Measurements from ENCODE around the gene ZNF396. TPM values are rescaled to one million over a fixed set of nuclear protein-coding genes. Genes with fewer than 3 reads are reported as not detected.

The ZNF396 gene
- total RNA-seq, 2 experiments from 2014 or later: 0.92 to 0.99 TPM

DNA sequence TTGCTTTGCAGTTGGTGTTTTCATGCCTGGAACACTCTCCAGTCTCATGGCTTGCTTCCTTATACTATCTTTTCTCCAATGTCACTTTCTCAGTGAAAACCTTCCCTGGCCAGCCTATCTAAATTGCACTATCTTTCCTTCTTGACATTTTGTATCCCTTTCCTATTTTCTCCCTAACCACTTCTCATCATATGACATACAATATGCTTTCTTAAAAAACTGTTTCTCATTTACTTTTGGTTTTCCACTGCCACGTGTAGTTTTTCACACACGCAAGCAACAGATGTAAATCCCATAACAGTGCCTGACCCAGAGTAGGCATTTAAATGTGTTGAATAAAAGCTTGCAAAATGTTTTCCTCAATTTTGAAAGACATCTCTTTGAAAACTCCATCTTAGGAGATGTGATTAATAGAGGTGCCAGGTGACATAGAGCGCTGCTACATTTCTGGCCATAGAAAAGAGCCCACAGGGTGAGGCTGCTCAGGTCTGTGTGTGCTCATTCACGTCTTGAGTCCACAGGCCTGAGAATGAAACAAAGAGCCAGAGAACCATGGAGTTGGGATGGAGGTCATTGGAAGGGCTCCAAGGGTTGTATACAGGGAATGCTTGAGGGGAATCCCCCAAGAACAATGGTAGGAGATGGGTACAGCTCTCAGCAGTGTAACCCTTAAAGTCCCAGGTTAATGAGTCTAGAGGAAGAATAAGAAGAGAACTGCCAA is 45.6 kb downstream of the ZNF396 start:
- Mint-ChIP-seq H3K4me1 (peaks cover 14% of the 10 kb centered on the region), H3K4me3 (no peak overlapping the region), H3K27ac (no peak overlapping the region), H3K36me3 (peaks cover 38% of the 10 kb centered on the region), H3K27me3 (no peaks in the 10 kb centered on the region), H3K9me3 (peaks cover 4% of the 10 kb centered on the region)
- no peak for DNase-seq

DNA sequence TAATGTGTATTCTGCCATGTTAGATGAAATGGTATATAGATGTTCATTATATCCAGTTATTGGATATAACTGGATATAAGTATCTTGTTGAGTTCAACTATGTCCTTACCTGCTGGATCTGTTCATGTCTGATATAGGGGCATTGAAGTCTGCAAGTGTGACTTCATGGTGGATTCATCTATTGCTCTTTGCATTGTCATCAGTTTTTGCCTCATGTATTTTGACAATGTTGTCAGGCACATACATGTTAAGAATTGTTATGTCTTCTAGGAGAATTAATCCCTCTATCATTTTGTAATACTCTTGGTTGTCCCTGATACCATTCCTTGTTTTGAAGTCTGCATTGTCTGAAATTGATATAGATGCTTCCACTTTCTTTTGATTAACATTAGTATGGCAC is 48.3 kb downstream of the ZNF396 start:
- Mint-ChIP-seq H3K36me3 (peaks cover 19% of the 10 kb centered on the region), H3K4me1 (no peaks in the 10 kb centered on the region), H3K27me3 (no peaks in the 10 kb centered on the region), H3K9me3 (peaks cover 4% of the 10 kb centered on the region), H3K27ac (no peak overlapping the region), H3K4me3 (no peak overlapping the region)
- DNase-seq: no peak

DNA sequence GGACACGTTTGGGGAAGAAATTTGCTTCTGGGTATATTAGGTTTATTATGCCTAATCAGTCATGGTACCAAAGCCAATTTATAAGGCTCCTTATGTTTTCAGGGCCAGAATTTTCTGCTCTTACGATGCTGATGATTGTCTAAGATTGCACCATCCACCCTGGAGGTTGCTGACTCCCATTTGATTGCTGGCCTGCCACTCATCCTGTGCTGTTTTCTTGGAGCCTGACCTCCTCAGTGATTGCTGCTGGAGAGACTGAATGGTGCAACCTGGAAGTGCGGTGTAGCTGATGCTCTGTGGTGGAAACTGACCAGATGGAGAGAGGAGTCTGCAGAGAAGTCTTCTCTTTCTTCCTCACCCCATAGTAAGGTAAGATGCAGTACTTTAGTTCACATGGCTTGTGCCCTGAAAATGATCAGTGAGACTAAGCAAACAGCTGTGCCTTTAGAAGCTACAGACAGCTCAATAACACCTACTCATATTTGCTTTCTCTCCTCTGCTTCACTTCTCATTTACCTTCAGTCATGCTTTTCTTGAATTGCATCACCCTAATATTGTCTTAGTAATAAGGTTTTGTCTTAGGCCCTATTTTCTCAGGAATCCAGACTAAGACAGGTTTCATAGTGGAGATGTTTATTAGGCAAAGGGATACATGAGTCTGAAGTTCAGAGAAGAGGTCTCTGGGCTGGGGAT is 50.3 kb downstream of the ZNF396 start:
- Mint-ChIP-seq H3K4me3 (no peak overlapping the region), H3K27me3 (no peaks in the 10 kb centered on the region), H3K4me1 (no peaks in the 10 kb centered on the region), H3K27ac (no peak overlapping the region), H3K9me3 (peaks cover 2% of the 10 kb centered on the region), H3K36me3 (peaks cover 4% of the 10 kb centered on the region)
- no peak for DNase-seq

DNA sequence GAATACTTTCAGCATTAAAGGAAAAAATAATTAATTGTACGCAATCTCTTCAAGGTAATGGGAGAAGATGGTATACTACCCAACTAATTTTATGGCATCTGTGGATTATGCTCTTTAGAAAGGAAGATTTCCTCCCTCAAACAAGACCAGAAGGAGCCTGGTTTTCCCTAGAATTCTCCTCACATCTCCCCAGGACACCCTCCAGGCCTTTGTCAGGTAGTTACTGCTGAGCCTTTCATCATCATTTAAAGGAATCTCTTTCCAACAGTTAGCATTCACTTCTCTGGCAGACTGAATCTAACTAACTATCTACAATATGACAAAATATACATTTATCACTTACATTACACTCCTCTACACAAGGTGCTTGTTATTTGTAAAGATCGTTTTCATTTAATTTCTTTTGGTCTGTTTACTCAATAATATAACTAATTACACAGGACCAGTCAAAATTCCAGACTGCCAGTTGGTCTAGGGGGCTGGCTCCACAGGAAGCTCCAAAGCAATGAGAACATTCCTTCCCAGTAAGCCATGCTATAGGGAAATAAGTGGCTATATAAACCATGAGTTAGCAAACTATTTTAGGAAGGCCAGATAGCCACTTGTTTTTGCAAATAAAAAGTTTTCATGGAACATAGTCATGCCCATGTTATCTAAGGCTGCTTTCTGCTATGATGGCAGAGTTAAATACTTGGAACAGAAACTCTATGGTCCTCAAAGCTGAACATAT is 52.0 kb downstream of the ZNF396 start:
- Mint-ChIP-seq H3K4me3 (no peak overlapping the region), H3K27ac (no peak overlapping the region), H3K4me1 (no peaks in the 10 kb centered on the region), H3K36me3 (peaks cover 4% of the 10 kb centered on the region), H3K27me3 (no peaks in the 10 kb centered on the region), H3K9me3 (peaks cover 2% of the 10 kb centered on the region)
- DNase-seq: no peak

DNA sequence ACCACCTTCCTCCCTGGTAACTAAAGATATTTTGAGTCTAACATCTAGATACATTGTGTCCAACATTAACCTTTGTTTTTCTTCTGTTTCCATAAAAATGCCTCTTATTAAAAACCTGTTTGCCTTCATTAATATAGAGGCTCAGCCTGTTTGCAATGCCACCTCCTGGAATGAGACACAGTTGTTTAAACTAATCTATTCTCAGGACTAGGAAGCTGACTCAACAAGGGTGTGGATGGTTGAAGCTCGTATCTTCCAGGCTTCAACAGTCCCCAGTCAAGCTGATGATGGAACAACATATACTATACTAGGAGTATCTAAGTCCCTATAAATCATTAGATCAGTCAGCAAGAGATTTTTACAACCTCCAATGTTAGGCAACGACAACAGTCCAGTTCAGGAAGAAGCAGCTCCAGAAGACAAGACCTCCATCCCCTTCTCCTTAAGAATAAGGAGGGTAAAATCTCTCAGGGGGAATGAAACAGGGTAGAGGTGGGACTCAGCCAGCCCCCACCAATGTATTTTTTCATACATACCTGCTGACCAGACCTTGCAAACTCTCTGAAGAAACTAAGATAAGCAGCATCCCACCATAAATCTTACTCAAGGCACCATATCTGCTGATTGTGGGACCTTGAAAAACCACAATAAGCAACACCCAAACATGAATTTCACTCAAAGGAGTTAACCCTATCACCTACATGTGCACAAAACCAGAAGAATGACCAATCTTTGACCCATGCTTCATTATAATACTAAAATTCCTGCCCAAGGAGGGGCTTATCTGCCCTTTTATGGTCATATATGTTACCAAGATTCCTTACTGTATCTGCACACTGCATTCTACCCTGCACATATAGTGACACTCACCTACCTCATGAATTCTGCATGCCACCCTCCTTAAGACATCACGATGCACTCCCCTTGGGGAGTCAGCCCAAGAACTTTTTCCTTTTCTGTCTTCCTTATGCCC is 54.4 kb downstream of the ZNF396 start:
- H3K27me3 Mint-ChIP-seq: no peaks in the 10 kb centered on the region
- no peaks in the 10 kb centered on the region for H3K4me1 Mint-ChIP-seq
- H3K36me3 Mint-ChIP-seq: peaks cover 4% of the 10 kb centered on the region
- H3K27ac Mint-ChIP-seq: no peak overlapping the region
- DNase-seq: no peak
- no peaks in the 10 kb centered on the region for H3K9me3 Mint-ChIP-seq
- H3K4me3 Mint-ChIP-seq: no peak overlapping the region

Other genes starting within 250 kb of the ZNF396 start
- 10 to 100 TPM; 12.6 to 13.2 TPM for gene ZNF397, start 136.3 kb downstream of the ZNF396 start, total RNA-seq
- 10 to 100 TPM; 11.9 to 12.0 TPM for gene ZSCAN30, start 87.1 kb downstream of the ZNF396 start, total RNA-seq
- 10 to 100 TPM; 48.8 to 49.2 TPM for gene ZNF24, start 32.9 kb downstream of the ZNF396 start, total RNA-seq
- 10 to 100 TPM; 38.4 to 39.4 TPM for gene INO80C, start 120.6 kb upstream of the ZNF396 start, total RNA-seq
- 10 to 100 TPM; 49.5 to 51.8 TPM for gene GALNT1, start 204.4 kb upstream of the ZNF396 start, total RNA-seq

Measured in activated naive CD8-positive, alpha-beta T cell treated with anti-CD3 and anti-CD28 coated beads for 36 hours (primary cell).